NCI-H1105 (cell line): ENCODE data around the gene ITGB1.
"Not testable (repeated sequence)": the region's sequence is repeated elsewhere in the genome, so short reads cannot be mapped to it uniquely, and the experiment has no call there.

ENCODE experiments used
- DNase-seq: peaks from one replicate; lab custom pipeline; 2025; lab: John Stamatoyannopoulos, UW

ITGB1 gene

DNA sequence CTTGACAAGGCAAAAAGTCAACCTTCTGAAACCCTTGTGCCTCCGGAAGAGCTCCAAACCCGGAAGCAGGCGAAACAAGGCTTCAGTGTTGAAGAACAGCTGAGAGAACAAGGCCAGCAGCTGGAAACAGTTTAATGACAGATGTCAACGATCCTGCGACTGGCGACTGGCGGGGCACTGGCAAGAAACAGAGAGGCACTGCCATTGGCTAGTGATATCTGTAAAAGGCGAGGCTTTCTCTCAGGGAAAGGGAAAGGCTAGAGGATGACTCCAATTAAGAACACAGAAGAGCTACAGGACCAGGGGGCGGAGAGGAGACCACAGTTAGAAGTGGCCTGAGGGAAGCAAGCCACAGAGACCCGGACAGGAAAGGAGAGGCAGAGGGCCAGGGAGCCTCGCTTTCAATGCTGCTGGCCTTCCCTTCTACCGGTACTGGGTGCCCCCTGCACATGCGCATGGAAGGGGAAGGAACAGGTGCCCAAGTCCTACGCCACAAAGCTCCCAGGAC is 19.4 kb downstream of the ITGB1 start:
- DNase-seq, result no peak

GRCh38 chr10:32937911-32938424 is 20.1 kb downstream of the ITGB1 start:
- no peak for DNase-seq

DNA sequence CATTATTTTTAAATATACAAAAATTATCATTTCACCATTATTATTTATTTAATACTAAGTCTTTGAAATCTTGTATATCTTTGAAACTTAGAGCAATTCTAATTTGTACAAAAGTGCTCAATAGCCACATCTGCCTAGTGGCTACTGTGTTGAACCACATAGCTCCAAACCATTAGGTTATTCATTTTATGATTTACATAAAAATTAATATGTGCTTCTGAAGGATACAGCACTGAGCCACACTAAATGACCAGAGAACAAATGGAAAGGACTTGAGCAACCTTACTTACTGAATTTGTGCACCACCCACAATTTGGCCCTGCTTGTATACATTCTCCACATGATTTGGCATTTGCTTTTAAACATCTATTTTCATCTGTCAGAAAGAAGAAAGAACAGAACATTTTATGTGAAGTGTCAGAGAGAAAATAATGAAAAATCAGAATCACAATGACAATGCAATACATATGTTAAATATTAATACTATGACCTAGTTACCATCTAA is 25.8 kb downstream of the ITGB1 start:
- no peak for DNase-seq

GRCh38 chr10:32931593-32931992 is 26.4 kb downstream of the ITGB1 start:
- DNase-seq, result no peak

GRCh38 chr10:32930036-32930435 is 28.0 kb downstream of the ITGB1 start:
- DNase-seq, result no peak

- DNase-seq, result no peak
These were observed 28.4 kb downstream of the ITGB1 start for GRCh38 chr10:32929634-32930033.

GRCh38 chr10:32927750-32928149 is 30.3 kb downstream of the ITGB1 start:
- DNase-seq, result no peak

- no peak for DNase-seq
These were observed 34.2 kb downstream of the ITGB1 start for GRCh38 chr10:32923849-32924248.

GRCh38 chr10:32923134-32923533 is 34.9 kb downstream of the ITGB1 start:
- DNase-seq, result no peak

- no peak for DNase-seq
These were observed 35.9 kb downstream of the ITGB1 start for GRCh38 chr10:32922170-32922569.

- DNase-seq, result not testable (repeated sequence)
These were observed 40.2 kb downstream of the ITGB1 start for GRCh38 chr10:32917817-32918216.

- no peak for DNase-seq
These were observed 46.6 kb downstream of the ITGB1 start for GRCh38 chr10:32911285-32912016.

DNA sequence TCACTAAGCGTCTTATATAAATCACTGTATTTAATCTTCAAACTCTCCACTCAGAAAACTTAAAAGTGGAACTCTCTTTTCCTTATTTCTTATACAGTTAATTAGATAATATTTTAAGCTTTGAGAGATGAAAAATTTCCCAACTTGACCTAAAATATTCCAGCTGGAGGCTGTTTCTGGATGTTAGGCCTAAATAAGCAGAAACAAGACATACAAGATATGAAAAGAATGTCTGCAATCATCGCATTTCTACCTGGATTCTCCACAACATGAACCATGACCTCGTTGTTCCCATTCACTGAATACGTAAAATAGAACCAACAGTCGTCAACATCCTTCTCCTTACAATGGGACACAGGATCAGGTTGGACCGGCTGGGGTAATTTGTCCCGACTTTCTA is 48.1 kb downstream of the ITGB1 start:
- DNase-seq, result not testable (repeated sequence)

- DNase-seq, result no peak
These were observed 48.6 kb downstream of the ITGB1 start for GRCh38 chr10:32909456-32909855.

DNA sequence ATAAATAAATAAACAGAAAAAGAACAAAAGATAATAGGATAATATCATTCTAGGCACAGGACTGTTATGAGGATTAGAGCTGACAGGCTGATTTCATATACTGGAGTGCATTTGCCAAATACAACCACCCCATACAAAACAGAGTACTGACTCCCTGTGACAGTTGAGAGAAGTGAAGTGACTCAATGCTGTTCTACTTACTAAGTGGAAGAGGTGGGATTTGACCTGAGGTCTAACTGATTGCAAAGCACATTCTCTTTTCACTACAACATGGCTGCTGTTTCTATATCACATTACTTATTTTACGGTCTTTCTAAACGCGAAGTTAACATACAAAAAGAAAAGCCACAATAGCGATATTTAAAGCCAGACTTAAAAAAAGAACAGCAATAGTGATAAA is 51.4 kb downstream of the ITGB1 start:
- DNase-seq, result no peak

- no peak for DNase-seq
These were observed 52.6 kb downstream of the ITGB1 start for GRCh38 chr10:32905466-32905865.

DNA sequence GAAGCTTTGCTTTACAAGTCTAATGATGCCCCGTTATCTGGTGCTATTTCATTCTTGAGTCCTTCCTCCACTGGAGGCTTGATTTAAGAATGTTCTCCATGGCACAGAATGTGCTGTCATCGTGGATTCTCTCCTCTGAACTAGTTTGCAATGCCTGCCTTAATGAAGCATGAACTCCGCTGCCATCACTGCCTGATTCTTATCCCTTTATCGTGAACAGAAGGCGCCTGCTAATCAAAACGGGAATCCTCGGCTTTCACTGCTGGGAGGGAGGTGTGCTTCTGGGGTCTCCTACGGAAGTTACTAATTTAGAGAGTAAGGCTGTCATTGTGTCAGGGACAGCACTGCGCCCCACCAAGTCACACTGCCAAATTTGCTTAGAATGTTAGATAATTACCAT is 56.2 kb downstream of the ITGB1 start:
- DNase-seq, result no peak

DNA sequence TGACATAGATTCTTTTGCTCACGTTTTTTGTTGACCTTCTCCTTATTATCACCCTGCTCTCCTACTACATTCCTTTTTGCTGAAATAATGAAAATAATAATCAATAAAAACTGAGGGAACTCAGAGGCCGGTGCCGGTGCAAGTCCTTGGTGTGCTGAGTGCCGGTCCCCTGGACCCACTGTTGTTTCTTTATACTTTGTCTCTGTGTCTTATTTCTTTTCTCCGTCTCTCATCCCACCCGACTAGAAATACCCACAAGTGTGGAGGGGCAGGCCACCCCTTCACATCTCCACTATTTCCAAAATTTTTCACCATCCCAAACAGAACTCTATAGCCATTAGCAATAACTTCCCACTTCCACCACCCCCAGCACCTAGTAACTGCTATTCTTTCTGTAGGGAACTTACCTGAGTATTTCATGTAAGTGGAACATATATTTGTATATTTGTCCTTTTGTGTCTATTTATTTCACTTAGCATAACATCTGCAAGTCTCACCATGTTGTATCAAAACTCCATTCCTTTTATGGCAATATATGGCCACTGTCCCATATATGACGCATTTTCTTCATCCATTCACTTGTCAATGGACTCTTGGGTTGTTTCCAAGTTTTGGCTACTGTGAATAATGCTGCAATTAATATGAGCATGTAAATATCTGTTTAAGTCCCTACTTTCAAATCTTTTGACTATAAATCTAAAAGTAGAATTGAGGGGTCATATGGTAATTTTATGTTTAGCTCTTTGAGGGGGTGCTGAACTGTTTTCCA is 62.6 kb downstream of the ITGB1 start:
- not testable (repeated sequence) for DNase-seq

DNA sequence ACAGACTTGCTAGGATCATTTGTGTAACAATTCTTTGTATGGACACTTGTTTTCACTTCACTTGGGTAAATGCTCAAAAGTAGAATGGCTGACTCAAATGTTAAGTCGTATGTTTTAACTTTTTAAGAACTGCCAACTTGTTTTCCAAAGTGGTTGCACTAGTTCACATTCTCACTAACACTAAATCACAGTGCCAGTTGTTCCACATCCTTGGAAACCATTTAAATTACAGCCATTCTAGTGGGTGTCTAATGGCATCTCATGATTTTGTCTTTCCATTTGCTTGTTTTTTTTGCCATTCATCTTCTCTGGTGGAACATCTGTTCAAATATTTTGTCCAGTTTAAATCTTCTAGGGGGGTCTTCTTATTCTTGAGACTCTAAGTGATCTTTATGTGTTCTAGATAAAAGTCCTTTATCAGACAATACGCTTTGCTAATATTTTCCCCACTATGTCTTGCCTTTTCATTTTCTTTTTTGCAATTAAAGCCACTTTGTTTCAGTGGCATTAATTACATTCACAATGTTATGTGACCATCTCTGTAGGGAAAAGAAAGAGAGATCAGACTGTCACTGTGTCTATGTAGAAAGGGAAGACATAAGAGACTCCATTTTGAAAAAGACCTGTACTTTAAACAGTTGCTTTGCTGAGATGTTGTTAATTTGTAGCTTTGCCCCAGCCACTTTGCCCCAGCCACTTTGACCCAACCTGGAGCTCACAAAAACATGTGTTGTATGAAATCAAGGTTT is 63.9 kb downstream of the ITGB1 start:
- DNase-seq, result no peak

- no peak for DNase-seq
These were observed 64.6 kb downstream of the ITGB1 start for GRCh38 chr10:32893434-32893833.

- no peak for DNase-seq
These were observed 66.8 kb downstream of the ITGB1 start for GRCh38 chr10:32891261-32891660.

DNA sequence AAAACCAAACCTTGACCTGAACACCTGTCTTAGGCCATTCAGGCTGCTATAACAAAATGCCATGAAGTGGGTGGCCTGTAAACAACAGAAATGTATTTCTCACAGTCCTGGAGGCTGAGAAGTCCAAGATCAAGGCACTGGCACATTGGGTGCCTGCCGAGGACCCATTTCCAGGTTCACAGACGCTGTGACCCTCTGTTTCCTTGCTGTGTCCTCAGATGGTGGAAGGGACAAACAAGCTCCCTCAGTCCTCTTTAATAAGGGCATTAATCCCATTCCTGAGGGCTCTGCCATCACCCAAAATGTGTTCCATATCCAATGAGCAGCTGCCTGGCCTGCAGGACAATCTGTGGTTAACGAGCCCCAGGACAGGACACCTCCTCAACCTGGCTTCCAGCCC is 67.6 kb downstream of the ITGB1 start:
- DNase-seq, result no peak
